Lower leg skin (tissue), 4 donors: Measurements from ENCODE around the gene CST9. TPM values are rescaled to one million over a fixed set of nuclear protein-coding genes. Genes with fewer than 3 reads are reported as not detected.

Experiments used
- DNase-seq, 2 donors: peaks; one replicate each; pipeline ENCODE4 v3.0.0-alpha.2; 2019; ENCODE audit warnings: low spot score in 2 of 2
- H3K4me3 ChIP-seq: fragments of 200-600 bp; sonication (generic); 2 replicates; pipeline ENCODE4 v1.5.1; 2017; ENCODE audit warnings: mild to moderate bottlenecking, low read depth; ENCODE audit not compliant: poor library complexity, severe bottlenecking
- CTCF ChIP-seq, 3 donors: fragments of 450-650 bp; IDR thresholded peaks; one replicate each; pipeline ENCODE4 v1.5.1; 2016; ENCODE audit warnings: antibody characterized with exemption in 3 of 3, mild to moderate bottlenecking in 3 of 3, moderate library complexity in 2 of 3
- POLR2A ChIP-seq, 2 donors: fragments of 450-650 bp; IDR thresholded peaks; one replicate each; pipeline ENCODE4 v1.6.1; 2016 to 2017; ENCODE audit warnings: antibody characterized with exemption in 2 of 2, mild to moderate bottlenecking in 1 of 2, moderate library complexity in 1 of 2
- WGBS, 2 donors: methylation state at CpG; one replicate each; pipeline ENCODE4 v1.1.5; 2018; 5-methylcytosine and 5-hydroxymethylcytosine counted together
- intact Hi-C: fragments of 100-400 bp; cut with DNase I; formaldehyde crosslinking; loops from one replicate; pipeline ENCODE4 v1.15.0; 2023; ENCODE audit warnings: low total_unique reads
- total RNA-seq, 4 donors: library from RNA; depleted of rRNA; stranded (reverse); fragments of >200 nt; gene quantifications; one replicate each; pipeline ENCODE4 v1.1.0, GENCODE V29; 2016

CST9 gene
- total RNA-seq, 4 donors from 2014 or later: not detected

DNA sequence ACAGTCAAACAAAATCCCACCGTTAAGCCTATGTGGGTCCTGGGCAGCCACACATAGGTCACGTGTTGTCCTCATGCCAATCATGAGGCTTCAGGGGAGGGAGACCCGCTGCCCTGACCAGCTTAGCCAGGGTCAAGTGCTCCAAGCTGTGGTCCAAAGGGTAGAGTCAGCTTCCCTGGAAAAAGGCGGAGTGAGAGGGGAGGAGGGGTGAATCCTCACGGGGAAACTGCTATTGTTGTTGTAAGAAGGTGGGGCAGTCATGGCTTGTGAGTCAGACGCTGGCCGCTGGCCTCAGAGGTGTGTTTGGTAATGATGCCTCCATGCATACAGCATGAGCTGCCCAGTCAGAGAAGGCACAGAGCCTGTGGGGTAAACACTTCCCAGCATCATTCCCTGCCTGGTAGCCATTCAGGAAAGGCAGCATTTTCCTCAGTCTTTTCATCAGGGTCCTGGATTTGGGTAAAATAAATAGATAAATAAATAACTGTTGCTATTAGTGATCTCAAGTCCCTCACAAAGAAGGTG is 23.4 kb upstream of the CST9 start:
- intact Hi-C loops: loop anchor here (5.0 kb wide), 1 partner anchor 1772 kb away; no protein-coding TSS in a partner anchor
- WGBS, 2 donors: 58 to 66% methylated on average over 7 of the region's 7 CpGs
- TF ChIP-seq POLR2A (IDR thresholded peaks at IDR 0.05): no peak
- no peak for TF ChIP-seq CTCF (IDR thresholded peaks at IDR 0.05)
- peak in 1 of 2 donors; percentile 71 for DNase-seq
- no peak overlapping the region for H3K4me3 ChIP-seq

GRCh38 chr20:23628402-23629016 is 22.8 kb upstream of the CST9 start:
- intact Hi-C loops: loop anchor here (5.0 kb wide), 1 partner anchor 1771 kb away; no protein-coding TSS in a partner anchor
- DNase-seq: no peak
- H3K4me3 ChIP-seq: no peak overlapping the region
- WGBS, 2 donors: 83 to 87% methylated on average over 6 of the region's 6 CpGs
- no peak for TF ChIP-seq CTCF (IDR thresholded peaks at IDR 0.05)

DNA sequence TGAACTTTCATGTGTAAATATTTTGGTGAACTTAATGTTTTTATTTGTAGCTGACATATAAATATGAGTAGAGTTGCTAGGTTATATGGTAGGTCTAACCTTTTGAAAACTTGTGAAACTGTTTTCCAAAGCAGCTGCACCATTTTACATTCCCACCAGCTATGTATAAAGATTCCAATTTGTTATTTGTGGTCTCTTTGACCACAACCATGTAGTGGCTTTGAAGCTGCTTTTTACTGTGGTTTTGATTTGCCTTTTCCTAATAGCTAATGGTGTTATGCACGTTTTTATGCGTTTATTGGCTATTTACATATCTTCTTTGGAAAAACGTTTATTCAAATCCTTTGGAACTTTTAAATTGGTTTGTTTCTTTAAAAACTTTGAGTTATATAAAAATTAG is 21.8 kb upstream of the CST9 start:
- no peak for TF ChIP-seq POLR2A (IDR thresholded peaks at IDR 0.05)
- TF ChIP-seq CTCF (IDR thresholded peaks at IDR 0.05): no peak
- WGBS, 2 donors: 68 to 80% methylated on average over 3 of the region's 3 CpGs
- no peak overlapping the region for H3K4me3 ChIP-seq
- DNase-seq: no peak
- intact Hi-C loops: loop anchor here (5.0 kb wide), 1 partner anchor 1770 kb away; no protein-coding TSS in a partner anchor

DNA sequence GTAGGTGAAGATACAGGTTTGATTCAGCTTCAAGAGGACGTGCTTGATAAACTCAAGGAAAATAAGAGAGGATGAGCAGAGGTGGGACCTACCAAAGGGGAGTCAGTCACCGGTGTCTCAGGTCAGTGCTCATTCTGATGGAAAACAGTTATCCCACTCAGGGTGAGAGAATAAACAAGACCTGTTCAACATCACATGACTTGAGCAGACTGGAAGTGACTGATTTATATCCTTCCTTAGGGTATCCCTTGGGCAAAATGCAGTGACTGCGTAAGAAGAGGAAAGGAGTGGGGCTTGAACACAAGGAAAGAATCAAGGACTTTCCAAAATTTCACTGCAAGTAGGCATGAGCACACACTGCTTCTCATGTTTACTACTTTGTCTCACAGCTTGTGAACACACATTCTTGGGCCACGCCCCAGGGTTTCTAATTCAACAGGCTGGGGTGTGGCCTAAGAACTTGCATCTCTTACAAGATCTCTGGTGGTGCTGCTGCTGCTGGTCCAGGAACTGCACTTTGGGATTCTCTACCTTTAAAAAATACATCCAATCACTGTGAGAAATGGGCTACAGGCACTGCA is 20.4 kb upstream of the CST9 start:
- no peak overlapping the region for H3K4me3 ChIP-seq
- peak in 1 of 2 donors; percentile 86 for DNase-seq
- intact Hi-C loops: loop anchor here (5.0 kb wide), 1 partner anchor 1769 kb away; no protein-coding TSS in a partner anchor
- TF ChIP-seq CTCF (IDR thresholded peaks at IDR 0.05): no peak
- TF ChIP-seq POLR2A (IDR thresholded peaks at IDR 0.05): no peak
- 55 to 58% methylated on average over 4 of the region's 4 CpGs for WGBS, 2 donors

- H3K4me3 ChIP-seq: no peak overlapping the region
- TF ChIP-seq POLR2A (IDR thresholded peaks at IDR 0.05) (no peak), CTCF (IDR thresholded peaks at IDR 0.05) (no peak)
- no peak for DNase-seq
- WGBS, 2 donors: 82 to 87% methylated on average over 9 of the region's 9 CpGs
- intact Hi-C loops: loop anchor here (5.0 kb wide), 1 partner anchor 1768 kb away; no protein-coding TSS in a partner anchor
Measured at GRCh38 chr20:23625236-23625964, 19.7 kb upstream of the CST9 start.
